ENCODE data around the gene TRIO. TPM values are rescaled to one million over a fixed set of nuclear protein-coding genes. Genes with fewer than 3 reads are reported as not detected.

TRIO gene
- total and polyA plus RNA-seq, 2 donors (not counting 3 experiments of a cell fraction or from before 2014, with no cell fraction given), result 82.9 to 248 TPM

GRCh38 chr5:14513266-14513665 lies 370.1 kb downstream of the TRIO start:
- dilution Hi-C loops (cut with MboI; ENCODE audit: extremely low pct_ligation_motif_present, low sequenced_read_pairs), result no loop called here
- Histone ChIP-seq H3K27ac (ENCODE audit: insufficient read depth, low read depth, low read length) (no peak overlapping the region), H2AFZ (ENCODE audit: low read depth, low read length) (no peak overlapping the region), H3K27me3 (ENCODE audit: control insufficient read depth in 2 of 2, insufficient read depth in 2 of 2, low read length in 2 of 2) (no peaks in the 10 kb centered on the region), H3K36me3 (ENCODE audit: control insufficient read depth in 2 of 2, extremely low read depth in 1 of 2, insufficient read depth in 2 of 2, low read length in 2 of 2) (peaks cover 0 to 2% of the 10 kb centered on the region in 2 experiments), H4K20me1 (replicated peaks; ENCODE audit: control insufficient read depth, extremely low read depth, insufficient read depth, low read length) (no peaks in the 10 kb centered on the region), H3K9me1 (replicated peaks; ENCODE audit: control insufficient read depth, extremely low read depth, insufficient read depth, low read length) (no peaks in the 10 kb centered on the region), H3K9ac (replicated peaks; ENCODE audit: extremely low read depth, insufficient read depth, low read length) (no peak overlapping the region), H3K4me1 (ENCODE audit: control insufficient read depth, extremely low read depth, insufficient read depth, low read length) (no peaks in the 10 kb centered on the region), H3K4me2 (ENCODE audit: insufficient read depth, low read length) (no peak overlapping the region), H3K9me3 (replicated peaks; ENCODE audit: control insufficient read depth, insufficient read depth, low read length) (no peaks in the 10 kb centered on the region), H3K79me2 (ENCODE audit: control insufficient read depth, insufficient read depth, low read length) (no peaks in the 10 kb centered on the region), H3K4me3 (replicated peaks in 1 of 3; ENCODE audit: insufficient read depth in 1 of 3, low read depth in 1 of 3, low read length in 3 of 3) (no peak overlapping the region)
- ChIA-PET POLR2A (no interaction called here), CTCF (interaction anchor here (1.6 kb wide), 1 partner anchor 135 kb away, joined by 5 read pairs; no protein-coding TSS in a partner anchor)
- no TSS peak for BruUV-seq (replicated peaks)
- DNase-seq (ENCODE audit: low read depth, low spot score) (no peak), FAIRE-seq (no peak)
- intact Hi-C loops (cut with micrococcal nuclease), result loop anchor here (5.0 kb wide), 1 partner anchor 134 kb away; no protein-coding TSS in a partner anchor
- TF ChIP-seq FOS (IDR thresholded peaks at IDR 0.05; ENCODE audit: borderline replicate concordance, insufficient read depth, low read length), result no peak
- TF ChIP-seq GATA2 (IDR thresholded peaks at IDR 0.05; ENCODE audit: insufficient read depth, insufficient read length, low read depth, low read length), result no peak
- TF ChIP-seq MYC (IDR thresholded peaks at IDR 0.05; ENCODE audit: low read depth, low read length), result no peak
- TF ChIP-seq MAX (IDR thresholded peaks at IDR 0.05; ENCODE audit: insufficient read depth, insufficient read length), result no peak
- no peak for TF ChIP-seq POLR2AphosphoS5 (IDR thresholded peaks at IDR 0.05; ENCODE audit: insufficient read depth, low read depth, low read length)
- TF ChIP-seq EZH2 (IDR thresholded peaks at IDR 0.05; ENCODE audit: borderline replicate concordance, low read depth, low read length, severe bottlenecking), result no peak
- no peak for TF ChIP-seq JUN (IDR thresholded peaks at IDR 0.05; ENCODE audit: borderline replicate concordance, insufficient read depth, insufficient read length, low read depth)
- no peak for TF ChIP-seq POLR2A (IDR thresholded peaks at IDR 0.05; ENCODE audit: low read depth, low read length)
- TF ChIP-seq CTCF (IDR thresholded peaks at IDR 0.05; ENCODE audit: extremely low read depth in 1 of 2, insufficient read depth in 1 of 2, low read depth in 1 of 2, low read length in 2 of 2), result no peak
